HG02759 (cell line): Measurements from ENCODE around the gene CKLF.

ENCODE experiments used
- ATAC-seq: cut with Tn5 transposase; IDR thresholded peaks from one replicate; pipeline ENCODE4 v1.9.1; 2021; ENCODE audit warnings: mild to moderate bottlenecking, moderate library complexity; ENCODE audit not compliant: unreplicated experiment

Gene CKLF

GRCh38 chr16:66516808-66517585 lies 35.4 kb upstream of the CKLF start:
- ATAC-seq, result peak; percentile 97

DNA sequence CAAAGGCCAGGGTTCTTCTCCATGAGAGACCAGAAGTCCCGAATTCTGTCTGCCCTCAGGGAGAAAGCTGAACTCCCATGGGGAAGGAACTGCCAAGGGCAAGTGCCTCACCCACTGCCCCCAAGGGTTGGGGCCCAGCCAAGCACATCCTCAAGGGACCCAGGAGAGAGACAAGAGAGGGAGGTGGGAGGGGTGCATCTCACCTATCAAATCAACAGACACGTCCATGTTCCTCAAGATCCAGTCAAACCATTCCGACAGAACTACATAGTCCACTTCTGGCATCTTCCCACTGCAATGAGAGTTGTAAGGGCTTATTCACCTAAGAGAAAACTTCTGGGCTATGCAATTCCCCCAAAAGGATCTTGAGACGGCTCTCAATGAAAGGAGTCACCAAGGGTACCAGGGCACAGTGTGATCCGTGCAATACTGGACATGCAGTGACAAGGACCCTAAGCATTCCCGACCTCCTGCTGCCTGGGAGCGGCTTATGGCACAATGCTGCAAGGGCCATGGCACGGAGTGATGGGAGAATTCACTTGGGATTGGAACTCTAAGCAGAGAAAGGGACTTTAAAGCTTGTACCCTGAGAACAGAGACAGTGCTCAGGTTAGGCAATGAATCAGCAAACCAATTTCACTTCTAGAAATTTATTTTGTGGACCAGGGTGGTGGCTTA lies 34.7 kb upstream of the CKLF start:
- ATAC-seq, result no peak

GRCh38 chr16:66519482-66520373 lies 32.6 kb upstream of the CKLF start:
- ATAC-seq, result no peak

DNA sequence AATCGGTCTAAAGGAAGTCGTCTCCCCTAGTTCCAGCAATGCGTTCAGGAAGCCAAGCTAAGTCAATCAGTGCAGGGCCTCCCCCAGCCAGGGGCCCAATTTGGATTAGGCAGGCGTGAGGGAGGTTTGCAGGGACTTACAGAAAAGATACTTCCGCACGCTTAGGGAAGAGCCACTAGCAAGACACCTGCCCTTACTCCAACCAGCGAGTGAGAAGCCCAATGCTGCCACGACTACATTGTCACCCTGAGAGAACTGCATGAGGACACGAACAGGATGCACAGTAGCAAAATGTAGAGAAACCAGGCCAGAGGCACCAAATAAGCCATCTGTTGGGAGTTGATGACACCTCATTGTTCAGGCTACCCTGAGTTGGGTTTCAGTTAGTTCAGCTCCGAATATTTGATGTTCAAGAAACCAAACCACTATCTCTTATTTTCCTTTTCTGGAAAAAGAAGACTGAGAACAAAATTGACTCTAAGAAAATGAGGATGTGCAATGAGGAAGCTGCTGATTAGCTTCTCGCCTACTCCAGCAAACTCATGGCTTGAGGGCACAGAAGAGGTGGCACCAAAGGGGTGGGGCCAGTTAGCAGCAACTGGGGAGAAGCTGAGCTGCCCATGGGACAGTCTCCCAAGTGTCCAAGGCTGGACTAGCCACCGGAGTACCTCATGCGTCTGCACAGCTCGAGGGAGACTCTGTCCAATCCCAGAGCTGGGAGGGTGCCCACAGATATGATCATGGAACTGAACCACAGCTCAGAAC lies 31.8 kb upstream of the CKLF start:
- no peak for ATAC-seq

- no peak for ATAC-seq
Measured at GRCh38 chr16:66521252-66521713, 31.1 kb upstream of the CKLF start.

DNA sequence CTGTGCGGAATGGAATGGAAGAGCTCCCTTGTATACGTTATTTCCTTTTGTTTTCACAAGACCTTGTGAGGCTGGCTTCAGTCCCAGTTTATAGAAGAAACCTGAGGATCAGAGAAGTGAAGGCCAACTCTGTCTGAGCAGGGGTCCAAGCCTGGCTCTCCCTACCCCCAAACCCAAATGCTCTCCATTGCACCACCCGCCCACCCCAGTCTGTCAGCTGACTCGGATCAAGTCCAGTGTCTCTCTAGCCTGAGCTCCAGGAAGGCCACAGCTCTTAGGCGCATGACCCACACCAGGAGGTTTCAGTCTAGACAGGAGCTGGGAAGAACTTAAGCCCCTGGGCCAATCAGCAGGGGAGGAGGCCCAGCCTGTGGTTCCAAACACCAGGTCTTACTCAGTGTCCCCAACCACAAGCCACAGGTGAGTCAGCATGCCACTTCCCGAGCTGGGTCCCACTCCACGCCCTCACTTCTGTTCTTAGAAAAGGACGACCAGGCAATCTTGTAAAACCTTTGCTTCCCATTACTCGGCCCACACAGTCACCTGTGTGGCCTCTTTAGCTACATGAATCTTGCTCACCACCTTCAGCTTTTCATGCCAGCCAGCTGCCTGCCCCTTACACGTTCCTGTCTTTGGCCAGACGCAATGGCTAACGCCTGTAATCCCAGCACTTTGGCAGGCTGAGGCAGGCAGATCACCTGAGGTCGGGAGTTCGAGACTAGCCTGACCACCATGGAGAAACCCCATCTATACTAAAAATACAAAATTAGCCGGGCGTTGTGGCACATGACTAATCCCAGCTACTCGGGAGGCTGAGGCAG lies 30.2 kb upstream of the CKLF start:
- ATAC-seq, result peak; percentile 62

DNA sequence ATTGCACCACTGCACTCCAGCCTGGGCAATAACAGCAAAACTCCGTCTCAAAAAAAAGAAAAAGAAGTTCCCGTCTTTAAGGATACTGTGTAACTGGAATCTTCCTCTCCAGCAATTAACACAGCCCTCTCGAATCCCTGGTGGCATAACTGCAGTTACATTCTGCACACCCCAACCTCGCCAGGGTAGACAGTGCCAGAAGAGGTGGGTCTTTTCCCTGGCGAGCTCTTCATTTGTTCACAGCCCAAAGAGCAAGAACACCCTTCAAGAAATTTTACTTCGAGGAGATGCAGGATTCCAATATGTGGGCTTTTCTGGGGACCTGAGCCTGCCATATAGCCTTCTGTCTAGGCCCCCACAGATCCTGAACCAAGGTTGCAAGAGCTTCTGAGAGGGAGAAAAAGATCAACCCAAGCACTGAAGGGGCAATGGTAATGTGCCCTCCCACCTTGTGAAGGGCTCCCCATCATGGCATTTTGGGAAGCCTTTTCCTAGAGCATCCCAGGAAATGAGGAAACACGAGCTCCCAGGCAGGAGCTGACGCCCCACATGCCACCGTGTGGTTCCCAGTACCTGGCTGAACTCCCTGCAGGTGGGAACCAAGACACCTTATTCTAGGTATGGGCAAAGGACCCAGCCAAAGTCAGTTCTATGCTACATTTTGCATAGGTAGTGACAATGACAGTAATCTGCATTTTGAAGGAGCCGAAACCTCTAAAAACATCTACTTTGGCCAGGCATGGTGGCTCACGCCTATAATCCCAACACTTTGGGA lies 29.4 kb upstream of the CKLF start:
- ATAC-seq, result no peak

DNA sequence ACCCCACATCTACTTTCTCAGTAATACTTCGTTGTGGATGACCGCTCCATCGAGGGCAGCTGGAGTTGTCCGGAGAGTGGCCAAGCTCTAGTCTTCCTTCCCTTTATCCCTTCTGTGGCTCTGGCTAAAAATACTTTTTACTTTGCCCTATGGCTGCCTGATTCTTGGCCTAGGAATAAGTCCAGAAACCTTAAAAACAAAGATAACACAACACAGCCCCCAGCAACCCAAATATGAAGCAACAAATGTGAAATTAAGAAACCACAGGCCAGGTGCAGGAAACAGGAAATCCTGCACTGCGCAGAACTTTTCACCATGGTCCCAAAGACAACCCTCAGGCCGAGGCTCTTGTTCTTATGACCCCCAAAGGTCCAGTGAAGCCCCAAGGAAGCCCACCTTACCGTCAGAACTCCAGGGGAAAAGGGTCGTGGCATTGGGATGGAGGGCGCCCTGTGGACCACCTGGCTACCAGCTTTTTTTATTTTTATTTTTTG lies 28.5 kb upstream of the CKLF start:
- ATAC-seq, result peak; percentile 40

DNA sequence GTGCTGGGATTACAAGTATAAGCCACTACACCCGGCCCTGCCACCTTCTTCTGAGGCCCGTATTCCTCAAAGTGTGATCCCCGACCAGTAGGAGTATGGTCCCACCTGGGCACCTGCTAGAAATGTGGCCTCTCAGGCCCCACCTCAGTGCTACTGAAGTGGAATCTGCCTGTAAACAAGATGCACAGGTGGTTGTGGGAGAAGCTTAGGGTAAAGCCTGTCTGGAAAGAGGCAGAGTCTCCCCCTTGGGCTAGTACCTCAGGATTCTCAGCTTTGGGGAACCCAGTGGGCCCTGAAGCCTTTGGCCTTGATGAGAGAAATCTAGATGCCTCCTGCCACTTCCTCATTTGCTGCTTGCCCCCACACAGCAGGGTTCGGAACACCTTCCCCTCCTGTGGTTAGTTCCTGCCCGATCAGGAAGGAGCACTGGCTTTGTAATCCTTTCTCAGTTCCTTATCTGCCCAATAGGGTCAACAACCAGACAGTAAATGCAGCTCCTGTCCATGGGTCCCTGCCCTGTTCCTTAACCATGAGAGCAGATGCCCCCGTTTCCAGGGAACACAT lies 27.7 kb upstream of the CKLF start:
- ATAC-seq, result peak; percentile 58

DNA sequence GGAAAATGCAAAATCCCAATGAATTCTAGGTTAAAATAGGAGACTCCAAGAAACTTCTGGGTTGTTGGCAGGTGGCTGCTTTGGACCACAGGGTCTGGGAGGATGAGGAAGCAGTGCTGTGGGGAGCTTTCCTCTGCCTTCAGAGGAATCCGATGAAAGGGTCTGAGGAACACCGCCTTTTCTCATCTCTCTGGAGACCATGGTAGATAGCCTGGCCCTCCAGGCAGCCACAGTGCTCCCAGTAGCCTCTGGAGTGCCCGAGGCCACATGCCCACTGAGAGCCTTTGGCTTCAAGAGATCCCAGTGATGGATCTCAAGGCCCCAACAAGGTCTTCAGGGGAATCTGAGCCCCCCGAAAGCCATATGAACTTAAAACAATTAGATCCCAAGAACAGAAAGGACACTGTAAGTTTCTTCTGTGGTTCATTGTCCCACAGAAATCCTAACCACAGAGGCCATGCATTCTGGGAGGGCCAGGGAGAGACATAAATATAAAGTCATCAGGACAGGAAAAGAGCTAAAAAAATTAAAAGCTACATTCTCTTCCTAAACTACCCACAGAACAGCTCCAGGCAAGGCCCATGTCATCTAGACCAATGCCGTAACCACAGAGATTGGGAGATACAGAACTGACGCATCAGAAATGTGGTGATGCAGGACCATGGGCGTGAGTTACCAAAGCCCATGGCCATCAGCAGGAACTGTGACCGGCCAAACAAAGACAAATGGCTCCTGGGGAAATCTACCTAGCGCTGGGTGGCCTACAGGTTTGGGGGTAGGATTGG lies 26.8 kb upstream of the CKLF start:
- no peak for ATAC-seq

DNA sequence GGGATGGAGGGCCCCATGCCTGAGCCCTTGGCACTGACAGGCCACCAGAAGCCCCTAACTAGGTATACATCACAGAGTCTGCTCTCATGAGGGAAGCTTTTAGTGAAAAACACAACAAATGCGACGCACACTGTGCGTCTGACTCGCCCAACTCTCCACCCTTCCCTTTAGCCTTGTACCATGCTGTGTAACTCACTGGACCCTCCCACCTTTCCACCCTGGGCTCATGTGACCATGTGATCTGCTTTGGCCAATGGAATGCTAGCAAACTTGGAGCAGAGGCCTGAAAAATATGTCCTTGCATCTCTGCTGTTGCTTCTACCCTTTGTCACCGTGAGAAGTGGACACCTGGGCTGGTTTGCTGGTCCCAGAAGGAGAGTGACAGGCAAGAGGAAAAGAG lies 24.1 kb upstream of the CKLF start:
- no peak for ATAC-seq

DNA sequence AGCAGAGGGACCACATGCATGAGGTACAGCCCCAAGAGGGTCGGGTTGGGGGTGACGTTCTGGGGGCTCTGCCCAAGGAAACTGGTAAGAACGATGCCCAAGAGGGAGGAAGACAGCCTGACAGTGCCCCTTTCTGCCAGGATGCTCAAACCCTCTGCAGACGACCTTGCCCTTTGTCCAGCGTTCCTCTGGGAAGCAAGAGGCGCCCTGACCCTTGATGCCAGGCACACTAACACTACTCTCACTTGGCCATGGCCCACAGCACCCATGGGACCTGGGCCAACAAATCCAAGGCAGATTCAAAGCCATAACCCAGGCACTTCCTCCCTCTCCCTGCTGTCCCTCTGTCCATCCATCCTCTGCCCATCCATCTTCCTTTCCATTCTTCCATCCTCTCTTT lies 22.9 kb upstream of the CKLF start:
- ATAC-seq, result no peak

GRCh38 chr16:66534376-66534799 lies 18.0 kb upstream of the CKLF start:
- ATAC-seq, result no peak

DNA sequence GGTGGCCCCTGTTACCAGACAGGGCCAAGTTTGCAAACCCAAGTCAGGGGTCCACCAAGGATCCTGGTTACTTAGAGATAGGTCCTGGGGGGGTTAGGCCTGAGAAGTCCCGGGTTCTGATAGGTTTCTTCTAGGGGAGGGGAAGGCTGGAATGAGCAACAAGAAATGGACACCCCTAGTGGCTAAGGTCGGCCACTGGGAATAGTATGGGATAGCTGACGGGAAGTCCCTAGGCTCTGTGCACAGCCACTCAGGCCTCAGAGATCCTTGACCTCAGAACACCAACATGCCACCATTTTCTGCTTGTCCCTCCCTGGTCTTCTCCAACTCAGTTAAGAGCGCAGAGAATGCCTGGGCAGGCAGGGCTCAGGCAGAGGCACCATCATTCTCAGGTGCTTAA lies 15.9 kb upstream of the CKLF start:
- no peak for ATAC-seq

DNA sequence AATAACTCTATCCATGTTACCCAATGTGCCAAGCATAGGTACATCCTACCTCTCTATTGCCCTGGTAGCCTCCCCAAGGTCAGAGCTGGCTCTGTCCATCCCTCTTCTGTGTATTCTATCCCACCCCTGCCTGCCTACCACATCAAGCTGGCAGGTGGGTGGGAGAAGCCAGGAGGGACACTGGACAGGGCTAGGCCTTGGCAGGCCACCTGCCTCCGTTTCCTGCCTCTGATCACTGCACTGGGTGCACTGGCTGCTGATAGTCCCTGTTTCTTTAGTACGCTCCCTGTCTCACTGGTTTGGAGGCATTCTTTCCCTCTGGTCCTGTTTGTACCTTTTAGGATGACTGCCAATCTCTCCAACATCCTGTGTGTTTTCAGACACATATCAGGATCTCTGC lies 15.1 kb upstream of the CKLF start:
- ATAC-seq, result no peak

GRCh38 chr16:66538910-66539309 lies 13.5 kb upstream of the CKLF start:
- ATAC-seq, result no peak

GRCh38 chr16:66539623-66540469 lies 12.5 kb upstream of the CKLF start:
- peak; percentile 81 for ATAC-seq
